Uterine smooth muscle cell (primary cell): Measurements from ENCODE around the gene PTPRB. TPM values are rescaled to one million over a fixed set of nuclear protein-coding genes. Genes with fewer than 3 reads are reported as not detected.

ENCODE experiments used
- total RNA-seq: library from RNA; depleted of rRNA; stranded (reverse); fragments of >200 nt; gene quantifications from 2 replicates; pipeline ENCODE4 v1.2.3, GENCODE V29; 2014

The PTPRB gene
- 2.4 and 3.1 TPM in 2 replicates for total RNA-seq

GRCh38 chr12:70637303-70638085 is at the start of gene PTPRB:
TSS of gene PTPRB (minus strand) at chr12:70637429. CDS start at chr12:70637395, 34 bp downstream.

